GM19099 (cell line): ENCODE results near the gene FAF2.

Experiments
- POLR2A ChIP-seq: IDR thresholded peaks from 3 replicates; pipeline ENCODE4 v1.6.1; 2011; ENCODE audit warnings: low read depth; ENCODE audit not compliant: insufficient read length; ENCODE audit errors: extremely low read depth

The FAF2 gene

GRCh38 chr5:176414704-176415103 lies 33.5 kb upstream of the FAF2 start:
- TF ChIP-seq POLR2A = no peak

GRCh38 chr5:176415240-176415951 lies 32.8 kb upstream of the FAF2 start:
- TF ChIP-seq POLR2A = no peak

- TF ChIP-seq POLR2A = peak; percentile 69
These were observed 31.9 kb upstream of the FAF2 start, which contains the start of gene CLTB for GRCh38 chr5:176415952-176416924. Gene CLTB (minus strand): TSS chr5:176416539. CDS start chr5:176416363, 176 bp downstream.

GRCh38 chr5:176416965-176417364 lies 31.2 kb upstream of the FAF2 start:
- TF ChIP-seq POLR2A = no peak

GRCh38 chr5:176418251-176418650 lies 29.9 kb upstream of the FAF2 start:
- no peak for TF ChIP-seq POLR2A

- no peak for TF ChIP-seq POLR2A
These were observed 28.1 kb upstream of the FAF2 start for GRCh38 chr5:176420086-176420485.

- no peak for TF ChIP-seq POLR2A
These were observed 27.1 kb upstream of the FAF2 start for GRCh38 chr5:176420972-176421544.

GRCh38 chr5:176424181-176424580 lies 24.0 kb upstream of the FAF2 start:
- no peak for TF ChIP-seq POLR2A

GRCh38 chr5:176425138-176425537 lies 23.0 kb upstream of the FAF2 start:
- no peak for TF ChIP-seq POLR2A

- TF ChIP-seq POLR2A = no peak
These were observed 22.4 kb upstream of the FAF2 start for GRCh38 chr5:176425791-176426190.

GRCh38 chr5:176426876-176427275 lies 21.3 kb upstream of the FAF2 start:
- no peak for TF ChIP-seq POLR2A

- no peak for TF ChIP-seq POLR2A
These were observed 20.2 kb upstream of the FAF2 start for GRCh38 chr5:176427971-176428370.

- TF ChIP-seq POLR2A = no peak
These were observed 18.2 kb upstream of the FAF2 start for GRCh38 chr5:176429972-176430371.

- no peak for TF ChIP-seq POLR2A
These were observed 15.5 kb upstream of the FAF2 start for GRCh38 chr5:176432707-176433106.

GRCh38 chr5:176436656-176437055 lies 11.5 kb upstream of the FAF2 start:
- no peak for TF ChIP-seq POLR2A
